PC-9 (cell line): ENCODE data around the gene STOX2. TPM values are rescaled to one million over a fixed set of nuclear protein-coding genes. Genes with fewer than 3 reads are reported as not detected.

Source experiments
- BruUV-seq: library from RNA; stranded (reverse); fragments of 400-500 nt; replicated peaks from 2 replicates; lab custom pipeline; 2021; lab: Mats Ljungman, UMichigan
- CTCF ChIA-PET: fragments of 300-600 bp; sonication (Branson Sonifier 250); formaldehyde crosslinking; loops from one replicate; lab custom pipeline; 2022; ENCODE audit warnings: antibody characterized with exemption; lab: Charles Lee
- POLR2A ChIA-PET: fragments of 300-600 bp; sonication (Branson Sonifier 250); formaldehyde crosslinking; loops from one replicate; lab custom pipeline; 2022; ENCODE audit warnings: antibody characterized with exemption; ENCODE audit not compliant: unreplicated experiment; lab: Charles Lee
- DNase-seq, 2 experiments: peaks; one replicate each; pipeline versions ENCODE4 v3.0.0 to v3.0.0-alpha.2; 2015 to 2022; ENCODE audit warnings: mixed read lengths in 1 of 2
- H2AFZ ChIP-seq: fragments of 200-600 bp; sonication (generic); 2 replicates; pipeline ENCODE4 v1.8.1; 2017; ENCODE audit warnings: antibody characterized with exemption
- H3F3A ChIP-seq: fragments of 200-600 bp; sonication (generic); 2 replicates; pipeline ENCODE4 v1.8.1; 2017; ENCODE audit warnings: antibody characterized with exemption, mild to moderate bottlenecking, low read depth; ENCODE audit not compliant: insufficient read depth
- H3K27ac ChIP-seq: fragments of 200-600 bp; sonication (generic); 2 replicates; pipeline ENCODE4 v1.6.1; 2016; ENCODE audit warnings: mixed run types
- H3K27me3 ChIP-seq: fragments of 200-600 bp; sonication (generic); 2 replicates; pipeline ENCODE4 v1.6.1; 2016; ENCODE audit warnings: low read depth, mixed run types; ENCODE audit not compliant: insufficient read depth
- H3K36me3 ChIP-seq: fragments of 200-600 bp; sonication (generic); 2 replicates; pipeline ENCODE4 v1.6.1; 2016; ENCODE audit warnings: low read depth, mixed run types
- H3K4me1 ChIP-seq: fragments of 200-600 bp; sonication (generic); replicated peaks from 2 replicates; pipeline ENCODE4 v1.6.1; 2016; ENCODE audit warnings: mixed run types; ENCODE audit not compliant: insufficient read depth
- H3K4me2 ChIP-seq: fragments of 200-600 bp; sonication (generic); 2 replicates; pipeline ENCODE4 v1.6.1; 2017; ENCODE audit warnings: mixed run types
- H3K4me3 ChIP-seq: fragments of 200-600 bp; sonication (generic); 2 replicates; pipeline ENCODE4 v1.6.1; 2016; ENCODE audit warnings: mixed run types
- H3K79me2 ChIP-seq: fragments of 200-600 bp; sonication (generic); 2 replicates; pipeline ENCODE4 v1.6.1; 2017; ENCODE audit warnings: low read depth, mixed run types
- H3K9me2 ChIP-seq: fragments of 200-600 bp; sonication (generic); 2 replicates; pipeline ENCODE4 v1.8.1; 2017; ENCODE audit warnings: mild to moderate bottlenecking; ENCODE audit not compliant: insufficient read depth
- H3K9me3 ChIP-seq: fragments of 200-600 bp; sonication (generic); 2 replicates; pipeline ENCODE4 v1.8.1; 2016; ENCODE audit warnings: low read depth; ENCODE audit not compliant: insufficient read depth
- H4K20me1 ChIP-seq: fragments of 200-600 bp; sonication (generic); 2 replicates; pipeline ENCODE4 v1.8.1; 2017; ENCODE audit not compliant: insufficient read depth
- EZH2 ChIP-seq: fragments of 200-600 bp; sonication (generic); IDR thresholded peaks from 2 replicates; pipeline ENCODE4 v1.8.0; 2017; ENCODE audit warnings: antibody characterized with exemption, low read depth
- intact Hi-C: fragments of 100-400 bp; cut with micrococcal nuclease; formaldehyde crosslinking; loops from one replicate; pipeline ENCODE4 v1.10.0; 2022; ENCODE audit not compliant: unreplicated experiment
- total RNA-seq: library from RNA; stranded (reverse); gene quantifications from 2 replicates; pipeline ENCODE4 v1.2.3, GENCODE V29; 2021
- TF ChIP-seq, protein P1 (sequence below): fragments of 200-600 bp; sonication (generic); conservative IDR thresholded peaks from 2 replicates; pipeline ENCODE4 v1.6.1; 2017; ENCODE audit warnings: mixed run types, antibody characterized with exemption, mild to moderate bottlenecking, moderate library complexity

Gene STOX2
- total RNA-seq, 1 experiment from 2014 or later = 4.5 TPM

DNA sequence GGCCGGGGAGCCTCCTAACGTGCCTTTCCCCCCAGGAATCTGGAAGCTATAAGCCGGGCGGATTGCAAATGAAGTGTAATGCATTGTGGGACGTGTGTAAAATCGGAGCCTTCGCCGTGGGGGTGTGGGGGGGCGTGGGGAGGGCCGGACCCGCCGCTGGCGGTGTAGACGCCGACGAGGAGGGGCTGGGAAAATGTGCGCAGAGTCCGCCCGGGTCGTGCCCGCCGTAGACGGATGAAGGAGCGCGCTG, 1.3 kb downstream of the STOX2 start:
- H4K20me1 ChIP-seq = no peaks in the 10 kb centered on the region
- H3K9me2 ChIP-seq = no peaks in the 10 kb centered on the region
- BruUV-seq = no TSS peak
- CTCF ChIA-PET = no interaction called here
- H3K79me2 ChIP-seq = no peaks in the 10 kb centered on the region
- no peak overlapping the region for H3K4me2 ChIP-seq
- no peak for TF ChIP-seq EZH2
- TF ChIP-seq, protein P1, sequence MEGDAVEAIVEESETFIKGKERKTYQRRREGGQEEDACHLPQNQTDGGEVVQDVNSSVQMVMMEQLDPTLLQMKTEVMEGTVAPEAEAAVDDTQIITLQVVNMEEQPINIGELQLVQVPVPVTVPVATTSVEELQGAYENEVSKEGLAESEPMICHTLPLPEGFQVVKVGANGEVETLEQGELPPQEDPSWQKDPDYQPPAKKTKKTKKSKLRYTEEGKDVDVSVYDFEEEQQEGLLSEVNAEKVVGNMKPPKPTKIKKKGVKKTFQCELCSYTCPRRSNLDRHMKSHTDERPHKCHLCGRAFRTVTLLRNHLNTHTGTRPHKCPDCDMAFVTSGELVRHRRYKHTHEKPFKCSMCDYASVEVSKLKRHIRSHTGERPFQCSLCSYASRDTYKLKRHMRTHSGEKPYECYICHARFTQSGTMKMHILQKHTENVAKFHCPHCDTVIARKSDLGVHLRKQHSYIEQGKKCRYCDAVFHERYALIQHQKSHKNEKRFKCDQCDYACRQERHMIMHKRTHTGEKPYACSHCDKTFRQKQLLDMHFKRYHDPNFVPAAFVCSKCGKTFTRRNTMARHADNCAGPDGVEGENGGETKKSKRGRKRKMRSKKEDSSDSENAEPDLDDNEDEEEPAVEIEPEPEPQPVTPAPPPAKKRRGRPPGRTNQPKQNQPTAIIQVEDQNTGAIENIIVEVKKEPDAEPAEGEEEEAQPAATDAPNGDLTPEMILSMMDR = no peak
- H3K27ac ChIP-seq = no peak overlapping the region
- DNase-seq = no peak
- no peaks in the 10 kb centered on the region for H3K36me3 ChIP-seq
- no peak overlapping the region for H2AFZ ChIP-seq
- H3F3A ChIP-seq = no peaks in the 10 kb centered on the region
- no peak overlapping the region for H3K4me3 ChIP-seq
- peaks cover 7% of the 10 kb centered on the region; the same call in 1 of the 2 replicates for H3K27me3 ChIP-seq
- H3K4me1 ChIP-seq = no peaks in the 10 kb centered on the region
- intact Hi-C loops = no loop called here
- H3K9me3 ChIP-seq = no peaks in the 10 kb centered on the region
- POLR2A ChIA-PET = no interaction called here

DNA sequence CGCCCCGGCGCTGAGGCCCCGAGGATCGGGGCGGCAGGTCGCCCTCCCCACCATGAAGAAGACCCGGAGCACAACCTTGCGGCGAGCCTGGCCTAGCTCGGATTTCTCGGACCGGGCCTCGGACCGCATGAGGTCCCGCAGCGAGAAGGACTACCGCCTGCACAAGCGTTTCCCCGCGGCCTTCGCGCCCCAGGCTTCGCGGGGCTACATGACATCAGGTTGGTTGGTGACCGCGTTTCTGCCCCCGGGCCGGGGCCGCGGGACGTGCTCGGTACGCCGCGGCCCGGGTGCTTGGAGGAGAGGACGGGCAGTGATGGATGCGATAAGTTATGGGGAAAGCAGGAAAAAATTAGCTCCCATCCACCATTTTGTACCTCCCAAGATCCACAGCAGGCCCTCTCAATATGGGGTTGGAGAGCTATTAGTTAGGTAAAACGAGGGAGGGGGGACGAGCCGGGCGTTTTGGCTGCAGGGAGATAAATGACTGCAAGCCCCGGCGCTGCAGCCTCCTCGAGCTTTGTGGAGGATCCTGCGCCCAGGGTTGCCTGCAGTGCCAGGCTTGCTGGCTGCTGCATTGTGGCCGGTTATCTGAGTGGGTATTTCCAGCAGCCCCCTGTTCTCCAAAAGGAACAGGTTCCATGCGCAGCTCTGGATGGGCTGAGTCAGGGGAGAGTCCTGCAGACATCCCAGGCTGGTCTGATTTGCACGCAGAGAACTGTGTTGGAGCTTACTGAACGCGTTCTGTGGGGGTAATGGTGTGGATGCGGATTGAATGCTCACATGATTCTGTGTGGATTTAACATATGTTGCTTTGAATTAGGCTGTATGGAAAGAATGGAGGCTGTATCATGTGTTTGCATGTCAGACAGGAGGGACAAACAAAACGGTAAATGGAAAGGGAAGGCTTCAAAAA, 1.9 kb downstream of the STOX2 start:
- DNase-seq = no peak
- Histone ChIP-seq H3K9me3 (no peaks in the 10 kb centered on the region), H4K20me1 (no peaks in the 10 kb centered on the region), H2AFZ (no peak overlapping the region), H3F3A (no peaks in the 10 kb centered on the region), H3K4me1 (no peaks in the 10 kb centered on the region), H3K4me3 (no peak overlapping the region), H3K36me3 (no peaks in the 10 kb centered on the region), H3K27ac (no peak overlapping the region), H3K9me2 (no peaks in the 10 kb centered on the region), H3K4me2 (no peak overlapping the region), H3K27me3 (peaks cover 7% of the 10 kb centered on the region; the same call in 1 of the 2 replicates), H3K79me2 (no peaks in the 10 kb centered on the region)
- intact Hi-C loops = no loop called here
- ChIA-PET CTCF (no interaction called here), POLR2A (interaction anchor here (0.7 kb wide), 2 partner anchors 147 to 636 kb away, joined by 5 to 7 read pairs; no protein-coding TSS in a partner anchor)
- no TSS peak for BruUV-seq
- TF ChIP-seq, protein P1 = no peak
- TF ChIP-seq EZH2 = no peak

DNA sequence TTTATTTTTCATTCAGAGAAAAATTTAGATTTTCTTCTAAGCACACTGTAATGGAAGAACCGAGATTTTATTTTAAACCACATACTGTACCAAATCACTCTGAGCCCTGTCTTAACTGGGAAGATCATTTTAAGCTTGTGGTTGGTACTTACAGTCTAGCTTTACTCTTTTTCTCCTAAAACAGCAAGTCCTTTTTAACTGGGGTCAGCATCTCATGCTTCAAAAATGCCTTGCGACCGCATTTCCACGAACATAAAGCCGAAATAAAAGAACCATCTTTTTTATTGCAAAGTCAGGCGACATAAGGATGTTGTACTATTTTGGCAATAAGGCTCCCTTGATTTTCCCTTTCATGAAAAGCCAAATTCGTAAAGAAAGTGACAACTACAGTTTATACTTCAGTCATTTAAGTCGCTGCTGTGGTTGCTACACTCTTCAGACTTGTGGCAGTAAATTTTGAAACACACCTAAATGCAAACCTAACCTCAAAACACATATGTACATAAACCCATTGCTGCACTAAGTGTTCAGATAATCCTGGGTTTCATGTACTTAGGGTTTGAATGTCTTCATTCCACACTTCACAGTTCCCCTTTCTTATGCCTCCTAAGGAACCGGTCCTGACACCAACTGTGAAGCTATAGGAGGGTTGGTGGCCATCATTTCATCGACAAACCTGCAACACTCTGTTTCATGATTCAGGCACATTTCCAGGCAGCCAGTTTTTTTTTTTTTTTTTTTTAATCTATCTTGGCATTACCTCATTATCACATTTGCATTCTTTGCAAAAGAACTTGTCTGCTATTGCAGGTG, 3.0 kb downstream of the STOX2 start:
- intact Hi-C loops = no loop called here
- ChIA-PET POLR2A (interaction anchor here (0.7 to 0.8 kb wide), 2 partner anchors 263 to 635 kb away, joined by 4 to 5 read pairs; no protein-coding TSS in a partner anchor), CTCF (no interaction called here)
- Histone ChIP-seq H3K4me2 (no peak overlapping the region), H3K36me3 (no peaks in the 10 kb centered on the region), H3K4me3 (no peak overlapping the region), H3K27me3 (peaks cover 7% of the 10 kb centered on the region; the same call in 1 of the 2 replicates), H3K79me2 (no peaks in the 10 kb centered on the region), H3F3A (no peaks in the 10 kb centered on the region), H3K27ac (no peak overlapping the region), H3K9me3 (no peaks in the 10 kb centered on the region), H4K20me1 (no peaks in the 10 kb centered on the region), H2AFZ (no peak overlapping the region), H3K9me2 (no peaks in the 10 kb centered on the region), H3K4me1 (no peaks in the 10 kb centered on the region)
- TF ChIP-seq, protein P1 = no peak
- no peak for TF ChIP-seq EZH2
- no peak for DNase-seq
- BruUV-seq = no TSS peak
